Endothelial cell (in vitro differentiated cells): Measurements from ENCODE around the gene CPE. TPM values are rescaled to one million over a fixed set of nuclear protein-coding genes. Genes with fewer than 3 reads are reported as not detected.

Experiments used
- DNase-seq: peaks from one replicate; pipeline ENCODE4 v3.0.0; 2021; ENCODE audit warnings: low spot score
- H3K27ac Mint-ChIP-seq: one replicate; pipeline ENCODE4 v1.8.0; 2021; ENCODE audit warnings: mixed read lengths, inconsistent platforms; ENCODE audit not compliant: unreplicated experiment
- H3K27me3 Mint-ChIP-seq: one replicate; pipeline ENCODE4 v1.8.0; 2021; ENCODE audit warnings: mild to moderate bottlenecking, moderate library complexity, mixed read lengths, inconsistent platforms; ENCODE audit not compliant: unreplicated experiment
- H3K36me3 Mint-ChIP-seq: one replicate; pipeline ENCODE4 v1.8.0; 2021; ENCODE audit warnings: mild to moderate bottlenecking, low read depth, mixed read lengths, inconsistent platforms; ENCODE audit not compliant: unreplicated experiment
- H3K4me1 Mint-ChIP-seq: one replicate; pipeline ENCODE4 v1.8.0; 2021; ENCODE audit warnings: mild to moderate bottlenecking, mixed read lengths, inconsistent platforms; ENCODE audit not compliant: unreplicated experiment
- H3K4me3 Mint-ChIP-seq: one replicate; pipeline ENCODE4 v1.8.0; 2021; ENCODE audit warnings: mild to moderate bottlenecking, mixed read lengths, inconsistent platforms; ENCODE audit not compliant: unreplicated experiment
- H3K9me3 Mint-ChIP-seq: one replicate; pipeline ENCODE4 v1.8.0; 2021; ENCODE audit warnings: mixed read lengths, inconsistent platforms; ENCODE audit not compliant: unreplicated experiment
- total RNA-seq: library from RNA; stranded (reverse); fragmentation: NEBNext Ultra II Directional; extraction: Animal tissue kit (Norgen Biotek cat#: 25700); gene quantifications from one replicate; pipeline ENCODE4 v1.2.1, GENCODE V29; 2021; ENCODE audit not compliant: unreplicated experiment
- TF ChIP-seq, protein P1 (sequence below): fragments of 200-600 bp; sonication (generic); IDR thresholded peaks from one replicate; pipeline ENCODE4 v1.5.0; 2021; ENCODE audit warnings: antibody characterized with exemption; ENCODE audit not compliant: unreplicated experiment

Gene CPE
- total RNA-seq, 1 donor from 2014 or later, result 2.3 TPM

DNA sequence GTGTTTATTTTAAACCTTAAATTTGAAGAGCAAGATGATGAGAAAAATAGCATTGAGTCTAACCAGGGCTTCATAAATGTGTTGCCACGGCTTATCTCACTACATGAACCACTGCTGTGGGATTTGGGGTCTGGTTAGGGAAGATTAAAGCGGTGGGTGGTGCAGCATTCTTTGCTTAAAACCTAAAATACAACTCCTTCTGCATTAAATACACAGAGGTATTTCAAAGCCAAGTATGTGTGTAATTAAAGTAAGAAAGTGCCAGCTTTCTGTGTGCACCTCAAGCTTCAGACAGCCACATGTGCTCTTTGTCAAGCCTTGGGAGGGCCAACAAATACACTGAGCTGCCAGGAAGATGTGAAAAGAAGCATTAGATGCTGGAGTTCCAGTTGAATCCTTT lies 128.0 kb downstream of the CPE start:
- Mint-ChIP-seq H3K27ac (no peak overlapping the region), H3K4me3 (no peak overlapping the region), H3K4me1 (peaks cover 9% of the 10 kb centered on the region)

DNA sequence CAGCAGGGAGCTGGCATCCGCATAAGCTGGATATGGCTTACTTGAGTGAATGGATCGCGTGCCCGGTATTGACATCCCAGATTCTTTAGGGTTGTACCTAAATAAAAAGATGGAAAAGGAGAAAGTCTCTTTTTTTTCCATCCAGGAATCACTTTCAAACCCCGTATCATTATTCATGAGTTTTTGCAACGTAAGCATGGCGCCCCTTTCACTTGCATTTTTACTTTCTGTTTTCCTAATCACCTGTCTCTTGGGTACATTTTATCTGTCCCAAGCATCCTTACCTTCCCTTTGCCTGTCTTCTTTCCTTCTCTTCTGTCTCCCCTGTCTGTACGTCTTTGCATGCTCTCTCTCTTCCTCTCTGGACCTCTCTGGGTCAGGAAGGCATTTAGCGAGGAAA lies 128.6 kb downstream of the CPE start:
- no peaks in the 10 kb centered on the region for H3K27me3 Mint-ChIP-seq
- no peaks in the 10 kb centered on the region for H3K36me3 Mint-ChIP-seq
- H3K4me1 Mint-ChIP-seq, result peaks cover 9% of the 10 kb centered on the region
- H3K4me3 Mint-ChIP-seq, result no peak overlapping the region
- TF ChIP-seq, protein P1, sequence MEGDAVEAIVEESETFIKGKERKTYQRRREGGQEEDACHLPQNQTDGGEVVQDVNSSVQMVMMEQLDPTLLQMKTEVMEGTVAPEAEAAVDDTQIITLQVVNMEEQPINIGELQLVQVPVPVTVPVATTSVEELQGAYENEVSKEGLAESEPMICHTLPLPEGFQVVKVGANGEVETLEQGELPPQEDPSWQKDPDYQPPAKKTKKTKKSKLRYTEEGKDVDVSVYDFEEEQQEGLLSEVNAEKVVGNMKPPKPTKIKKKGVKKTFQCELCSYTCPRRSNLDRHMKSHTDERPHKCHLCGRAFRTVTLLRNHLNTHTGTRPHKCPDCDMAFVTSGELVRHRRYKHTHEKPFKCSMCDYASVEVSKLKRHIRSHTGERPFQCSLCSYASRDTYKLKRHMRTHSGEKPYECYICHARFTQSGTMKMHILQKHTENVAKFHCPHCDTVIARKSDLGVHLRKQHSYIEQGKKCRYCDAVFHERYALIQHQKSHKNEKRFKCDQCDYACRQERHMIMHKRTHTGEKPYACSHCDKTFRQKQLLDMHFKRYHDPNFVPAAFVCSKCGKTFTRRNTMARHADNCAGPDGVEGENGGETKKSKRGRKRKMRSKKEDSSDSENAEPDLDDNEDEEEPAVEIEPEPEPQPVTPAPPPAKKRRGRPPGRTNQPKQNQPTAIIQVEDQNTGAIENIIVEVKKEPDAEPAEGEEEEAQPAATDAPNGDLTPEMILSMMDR, result no peak
- no peak overlapping the region for H3K27ac Mint-ChIP-seq
- no peaks in the 10 kb centered on the region for H3K9me3 Mint-ChIP-seq
- no peak for DNase-seq

More for the DNA sequence above, 128.0 kb downstream of the CPE start:
- DNase-seq, result no peak
- no peaks in the 10 kb centered on the region for H3K9me3 Mint-ChIP-seq
- H3K36me3 Mint-ChIP-seq, result no peaks in the 10 kb centered on the region
- TF ChIP-seq, protein P1, result no peak
- H3K27me3 Mint-ChIP-seq, result no peaks in the 10 kb centered on the region

DNA sequence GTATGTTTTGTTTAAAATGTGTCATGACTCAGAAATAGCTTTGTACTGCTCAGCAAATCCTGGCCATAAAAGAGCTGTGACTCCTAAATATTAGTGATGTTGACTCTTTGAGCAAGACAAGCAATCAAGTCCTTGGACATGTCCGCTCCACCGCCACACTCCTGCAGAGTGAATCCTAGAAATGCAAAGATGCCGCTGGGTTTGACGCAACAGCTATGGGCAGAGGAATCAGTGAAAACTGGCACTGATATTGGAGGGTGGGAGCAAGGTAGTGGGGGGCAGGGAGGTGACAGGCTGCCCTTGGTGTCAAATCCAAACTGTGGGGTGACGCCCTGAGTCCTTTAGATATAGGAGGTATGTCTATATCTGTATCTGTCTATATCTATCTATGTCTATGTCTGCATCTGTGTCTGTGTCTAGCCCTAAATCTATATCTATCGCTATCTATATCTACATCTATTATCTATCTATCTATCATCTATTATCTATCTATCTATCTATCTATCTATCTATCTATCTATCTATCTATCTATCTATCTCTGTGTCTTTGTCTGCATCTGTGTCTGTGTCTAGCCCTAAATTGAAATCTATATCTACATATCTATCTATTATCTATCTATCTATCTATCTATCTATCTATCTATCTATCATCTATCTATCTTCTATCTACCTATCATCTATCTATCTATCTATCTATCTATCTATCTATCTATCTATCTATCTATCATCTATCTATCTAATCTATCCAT lies 129.7 kb downstream of the CPE start:
- no peak for DNase-seq
- no peaks in the 10 kb centered on the region for H3K27me3 Mint-ChIP-seq
- no peak overlapping the region for H3K4me3 Mint-ChIP-seq
- no peaks in the 10 kb centered on the region for H3K9me3 Mint-ChIP-seq
- H3K36me3 Mint-ChIP-seq, result no peaks in the 10 kb centered on the region
- peaks cover 17% of the 10 kb centered on the region for H3K4me1 Mint-ChIP-seq
- TF ChIP-seq, protein P1, result no peak
- H3K27ac Mint-ChIP-seq, result no peak overlapping the region

DNA sequence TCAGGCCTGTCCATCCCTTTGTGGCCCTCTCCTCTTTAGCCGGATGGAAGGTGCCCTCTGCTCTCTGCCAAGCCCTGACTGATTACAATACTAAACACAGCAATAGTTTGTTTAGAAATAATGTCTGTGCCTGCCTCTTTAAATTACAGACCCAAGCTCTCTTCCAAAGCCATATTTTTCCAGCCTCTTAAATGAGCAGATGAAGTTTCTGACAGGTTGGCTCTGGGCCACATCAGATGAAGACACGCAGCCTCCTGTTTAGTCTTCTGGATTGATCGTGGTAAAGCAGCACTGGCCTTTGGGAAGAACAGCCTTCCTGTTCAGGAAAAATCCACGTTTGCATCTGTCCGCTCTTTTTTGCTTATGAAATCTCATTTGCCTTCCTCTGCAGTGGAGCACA lies 133.6 kb downstream of the CPE start:
- DNase-seq, result no peak
- no peak overlapping the region for H3K4me3 Mint-ChIP-seq
- TF ChIP-seq, protein P1, result no peak
- no peaks in the 10 kb centered on the region for H3K36me3 Mint-ChIP-seq
- H3K27me3 Mint-ChIP-seq, result no peaks in the 10 kb centered on the region
- H3K4me1 Mint-ChIP-seq, result peaks cover 27% of the 10 kb centered on the region
- H3K9me3 Mint-ChIP-seq, result no peaks in the 10 kb centered on the region
- H3K27ac Mint-ChIP-seq, result no peak overlapping the region

DNA sequence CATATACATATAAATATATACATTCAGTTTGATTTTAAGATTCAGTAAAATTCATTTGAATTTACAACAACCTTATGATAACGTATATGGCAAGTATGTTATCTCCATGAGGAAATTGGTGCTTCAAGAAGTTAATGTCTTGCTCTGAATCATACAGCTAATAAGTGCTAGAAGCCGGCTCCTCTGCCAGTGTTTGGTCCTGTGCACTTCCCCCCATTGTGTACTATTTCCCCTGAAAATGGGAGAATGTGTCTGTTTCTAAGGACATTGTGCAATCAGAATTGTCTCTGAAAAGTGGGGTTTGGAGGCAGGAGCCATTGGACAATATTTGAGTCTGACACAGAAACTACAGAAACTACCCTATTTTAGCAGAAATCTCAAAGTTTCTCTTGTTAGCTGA lies 135.9 kb downstream of the CPE start:
- H3K36me3 Mint-ChIP-seq, result no peaks in the 10 kb centered on the region
- H3K4me1 Mint-ChIP-seq, result peaks cover 27% of the 10 kb centered on the region
- TF ChIP-seq, protein P1, result no peak
- DNase-seq, result peak; percentile 12
- peak overlapping the region; percentile 25 for H3K4me3 Mint-ChIP-seq
- H3K27me3 Mint-ChIP-seq, result peaks cover 1% of the 10 kb centered on the region
- peak overlapping the region; percentile 90 for H3K27ac Mint-ChIP-seq
- no peaks in the 10 kb centered on the region for H3K9me3 Mint-ChIP-seq
